ENCODE measurements around the gene YWHAE.

YWHAE gene

DNA sequence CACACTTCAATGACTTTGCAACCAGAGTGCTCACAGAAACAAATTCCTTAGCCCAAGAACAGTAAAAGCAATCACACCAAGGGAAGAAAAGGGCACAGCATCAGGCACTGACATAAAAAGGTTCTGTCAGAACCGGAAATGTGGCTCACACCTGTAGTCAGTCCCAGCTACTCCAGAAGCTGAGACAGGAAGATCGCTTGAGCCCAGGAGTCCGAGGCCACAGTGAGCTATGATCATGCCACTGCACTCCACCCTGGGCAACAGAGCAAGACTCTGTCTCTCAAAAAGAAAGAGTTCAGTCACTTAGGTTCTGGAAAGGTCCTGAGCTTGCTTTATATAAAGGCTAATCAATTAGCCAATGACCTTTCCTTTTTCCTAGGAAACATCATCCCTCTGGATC is 22.7 kb downstream of the YWHAE start:
- TF ChIP-seq FOXP2 (optimal IDR thresholded peaks at IDR 0.05; ENCODE audit: borderline replicate concordance, extremely low read depth, extremely low read length, insufficient read depth) (no peak), SIN3A (IDR thresholded peaks at IDR 0.05; ENCODE audit: borderline replicate concordance, insufficient read depth, low read length) (no peak), TAF1 (IDR thresholded peaks at IDR 0.05; ENCODE audit: borderline replicate concordance, insufficient read depth, low read length) (no peak), POLR2AphosphoS5 (IDR thresholded peaks at IDR 0.05; ENCODE audit: low read depth, low read length) (no peak)
- TF ChIP-seq, protein P1, sequence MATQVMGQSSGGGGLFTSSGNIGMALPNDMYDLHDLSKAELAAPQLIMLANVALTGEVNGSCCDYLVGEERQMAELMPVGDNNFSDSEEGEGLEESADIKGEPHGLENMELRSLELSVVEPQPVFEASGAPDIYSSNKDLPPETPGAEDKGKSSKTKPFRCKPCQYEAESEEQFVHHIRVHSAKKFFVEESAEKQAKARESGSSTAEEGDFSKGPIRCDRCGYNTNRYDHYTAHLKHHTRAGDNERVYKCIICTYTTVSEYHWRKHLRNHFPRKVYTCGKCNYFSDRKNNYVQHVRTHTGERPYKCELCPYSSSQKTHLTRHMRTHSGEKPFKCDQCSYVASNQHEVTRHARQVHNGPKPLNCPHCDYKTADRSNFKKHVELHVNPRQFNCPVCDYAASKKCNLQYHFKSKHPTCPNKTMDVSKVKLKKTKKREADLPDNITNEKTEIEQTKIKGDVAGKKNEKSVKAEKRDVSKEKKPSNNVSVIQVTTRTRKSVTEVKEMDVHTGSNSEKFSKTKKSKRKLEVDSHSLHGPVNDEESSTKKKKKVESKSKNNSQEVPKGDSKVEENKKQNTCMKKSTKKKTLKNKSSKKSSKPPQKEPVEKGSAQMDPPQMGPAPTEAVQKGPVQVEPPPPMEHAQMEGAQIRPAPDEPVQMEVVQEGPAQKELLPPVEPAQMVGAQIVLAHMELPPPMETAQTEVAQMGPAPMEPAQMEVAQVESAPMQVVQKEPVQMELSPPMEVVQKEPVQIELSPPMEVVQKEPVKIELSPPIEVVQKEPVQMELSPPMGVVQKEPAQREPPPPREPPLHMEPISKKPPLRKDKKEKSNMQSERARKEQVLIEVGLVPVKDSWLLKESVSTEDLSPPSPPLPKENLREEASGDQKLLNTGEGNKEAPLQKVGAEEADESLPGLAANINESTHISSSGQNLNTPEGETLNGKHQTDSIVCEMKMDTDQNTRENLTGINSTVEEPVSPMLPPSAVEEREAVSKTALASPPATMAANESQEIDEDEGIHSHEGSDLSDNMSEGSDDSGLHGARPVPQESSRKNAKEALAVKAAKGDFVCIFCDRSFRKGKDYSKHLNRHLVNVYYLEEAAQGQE (IDR thresholded peaks at IDR 0.05; ENCODE audit: insufficient read depth in 1 of 2, low read depth in 2 of 2, low read length in 2 of 2) = no peak

DNA sequence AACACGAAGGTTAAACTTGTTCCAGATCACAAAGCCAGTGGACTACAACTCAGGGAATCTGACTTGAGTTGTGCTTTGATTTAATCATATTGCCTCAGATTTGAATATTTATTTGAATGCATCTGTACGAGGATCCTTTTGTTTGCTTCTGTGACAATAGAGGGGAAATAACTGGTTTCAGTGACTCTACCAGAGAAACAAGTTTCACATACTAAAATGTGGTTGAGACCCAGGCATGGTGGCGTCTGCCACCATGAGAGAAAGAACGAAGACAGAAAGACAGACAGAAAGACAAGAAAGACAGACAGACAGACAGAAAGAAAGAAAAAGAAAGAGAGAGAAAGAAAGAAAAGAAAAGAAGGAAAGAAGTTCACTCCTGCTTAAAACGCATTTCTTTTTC is 24.0 kb downstream of the YWHAE start:
- no peak for TF ChIP-seq FOXP2 (optimal IDR thresholded peaks at IDR 0.05; ENCODE audit: borderline replicate concordance, extremely low read depth, extremely low read length, insufficient read depth)
- no peak for TF ChIP-seq TAF1 (IDR thresholded peaks at IDR 0.05; ENCODE audit: borderline replicate concordance, insufficient read depth, low read length)
- TF ChIP-seq, protein P1 (IDR thresholded peaks at IDR 0.05; ENCODE audit: insufficient read depth in 1 of 2, low read depth in 2 of 2, low read length in 2 of 2) = no peak
- TF ChIP-seq POLR2AphosphoS5 (IDR thresholded peaks at IDR 0.05; ENCODE audit: low read depth, low read length) = no peak
- no peak for TF ChIP-seq SIN3A (IDR thresholded peaks at IDR 0.05; ENCODE audit: borderline replicate concordance, insufficient read depth, low read length)

- TF ChIP-seq SIN3A (IDR thresholded peaks at IDR 0.05; ENCODE audit: borderline replicate concordance, insufficient read depth, low read length) (no peak), TAF1 (IDR thresholded peaks at IDR 0.05; ENCODE audit: borderline replicate concordance, insufficient read depth, low read length) (no peak), FOXP2 (optimal IDR thresholded peaks at IDR 0.05; ENCODE audit: borderline replicate concordance, extremely low read depth, extremely low read length, insufficient read depth) (no peak), POLR2AphosphoS5 (IDR thresholded peaks at IDR 0.05; ENCODE audit: low read depth, low read length) (no peak)
- TF ChIP-seq, protein P1 (IDR thresholded peaks at IDR 0.05; ENCODE audit: insufficient read depth in 1 of 2, low read depth in 2 of 2, low read length in 2 of 2) = no peak
Observed at GRCh38 chr17:1375615-1376014, 24.4 kb downstream of the YWHAE start.

DNA sequence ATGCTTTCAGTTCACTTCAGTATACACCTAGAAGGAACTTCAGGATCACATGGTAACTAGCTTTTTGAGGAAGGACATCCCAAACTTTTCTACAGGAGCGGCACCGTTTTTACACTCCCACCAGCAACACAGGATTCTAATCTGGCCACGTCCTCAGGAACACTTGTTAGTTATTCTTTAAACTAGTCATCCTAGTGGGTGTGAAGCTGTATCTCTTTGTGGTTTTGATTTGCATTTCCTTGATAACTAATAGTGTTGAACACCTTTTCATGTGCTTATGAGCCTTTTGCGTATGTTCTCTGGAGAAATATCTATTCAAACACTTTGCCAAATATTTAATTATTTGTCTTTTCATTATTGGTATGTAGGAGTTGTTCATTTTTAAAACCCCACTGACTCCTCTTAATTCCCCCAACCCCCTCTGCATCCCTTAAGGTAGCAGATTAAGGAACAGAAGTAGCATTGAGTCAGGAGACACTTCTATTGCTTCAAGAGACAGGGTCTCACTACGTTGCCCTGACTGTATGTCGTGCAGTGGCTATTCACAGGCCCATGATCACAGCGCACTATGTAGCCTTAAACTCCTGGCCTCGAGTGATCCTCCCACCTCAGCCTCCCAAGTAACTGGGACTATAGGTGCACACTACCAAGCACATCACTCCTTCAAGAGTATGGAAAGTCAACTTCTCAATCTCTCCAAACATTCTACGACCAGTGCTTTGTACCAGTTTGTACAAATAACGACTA is 25.4 kb downstream of the YWHAE start:
- TF ChIP-seq, protein P1 (IDR thresholded peaks at IDR 0.05; ENCODE audit: insufficient read depth in 1 of 2, low read depth in 2 of 2, low read length in 2 of 2) = no peak
- no peak for TF ChIP-seq POLR2AphosphoS5 (IDR thresholded peaks at IDR 0.05; ENCODE audit: low read depth, low read length)
- no peak for TF ChIP-seq TAF1 (IDR thresholded peaks at IDR 0.05; ENCODE audit: borderline replicate concordance, insufficient read depth, low read length)
- no peak for TF ChIP-seq FOXP2 (optimal IDR thresholded peaks at IDR 0.05; ENCODE audit: borderline replicate concordance, extremely low read depth, extremely low read length, insufficient read depth)
- no peak for TF ChIP-seq SIN3A (IDR thresholded peaks at IDR 0.05; ENCODE audit: borderline replicate concordance, insufficient read depth, low read length)

Data from PFSK-1 (cell line).